HG03565 (cell line): Measurements from ENCODE around the gene GPR139.

Experiments used
- ATAC-seq: cut with Tn5 transposase; IDR thresholded peaks from one replicate; pipeline ENCODE4 v1.9.1; 2021; ENCODE audit warnings: mild to moderate bottlenecking, moderate library complexity; ENCODE audit not compliant: unreplicated experiment

The GPR139 gene

GRCh38 chr16:19991614-19992013 is 82.1 kb downstream of the GPR139 start:
- no peak for ATAC-seq

GRCh38 chr16:19984135-19984534 is 89.6 kb downstream of the GPR139 start:
- ATAC-seq = no peak
